Activated B cell treated with CpG ODN at 0.5 μM for 24 hours (primary cell): ENCODE data around the gene SLC38A7. TPM values are rescaled to one million over a fixed set of nuclear protein-coding genes. Genes with fewer than 3 reads are reported as not detected.
"Not testable (repeated sequence)": the region's sequence is repeated elsewhere in the genome, so short reads cannot be mapped to it uniquely, and the experiment has no call there.

ENCODE experiments used
- ATAC-seq: fragments of 200-7000 bp; cut with Tn5 transposase; one replicate; pipeline ENCODE4 v1.10.0; 2021; ENCODE audit warnings: low read depth, mild to moderate bottlenecking, moderate library complexity
- CTCF ChIA-PET: fragments of 350-600 bp; sonication (Branson Sonifier 250); formaldehyde crosslinking; loops from one replicate; lab custom pipeline; 2021; ENCODE audit warnings: antibody characterized with exemption; lab: Charles Lee
- POLR2A ChIA-PET: fragments of 350-600 bp; sonication (Branson Sonifier 250); formaldehyde crosslinking; loops from one replicate; lab custom pipeline; 2021; ENCODE audit warnings: antibody characterized with exemption; lab: Charles Lee
- DNase-seq: peaks from one replicate; pipeline ENCODE4 v3.0.0; 2022
- H3K27ac Mint-ChIP-seq: one replicate; pipeline ENCODE4 v1.8.0; 2020; ENCODE audit warnings: mixed read lengths
- H3K27me3 Mint-ChIP-seq: one replicate; pipeline ENCODE4 v1.8.0; 2021; ENCODE audit warnings: mixed read lengths
- H3K36me3 Mint-ChIP-seq: one replicate; pipeline ENCODE4 v1.8.0; 2021; ENCODE audit warnings: low read depth, mixed read lengths
- H3K4me1 Mint-ChIP-seq: one replicate; pipeline ENCODE4 v1.8.0; 2021; ENCODE audit warnings: mixed read lengths
- H3K4me3 Mint-ChIP-seq: one replicate; pipeline ENCODE4 v1.8.0; 2020; ENCODE audit warnings: mild to moderate bottlenecking, mixed read lengths
- H3K9me3 Mint-ChIP-seq: one replicate; pipeline ENCODE4 v1.8.0; 2020; ENCODE audit warnings: mixed read lengths
- intact Hi-C: fragments of 100-400 bp; cut with micrococcal nuclease; formaldehyde crosslinking; loops from one replicate; pipeline ENCODE4 v1.15.1; 2024
- total RNA-seq: library from RNA; stranded (reverse); gene quantifications from 2 replicates; pipeline ENCODE4 v1.2.3, GENCODE V29; 2022
- TF ChIP-seq, protein P1 (sequence below): fragments of 200-600 bp; IDR thresholded peaks from one replicate; pipeline ENCODE4 v1.8.0; 2022; ENCODE audit warnings: antibody characterized with exemption, mild to moderate bottlenecking

The SLC38A7 gene
- total RNA-seq, 1 donor from 2014 or later, result 18.8 TPM

DNA sequence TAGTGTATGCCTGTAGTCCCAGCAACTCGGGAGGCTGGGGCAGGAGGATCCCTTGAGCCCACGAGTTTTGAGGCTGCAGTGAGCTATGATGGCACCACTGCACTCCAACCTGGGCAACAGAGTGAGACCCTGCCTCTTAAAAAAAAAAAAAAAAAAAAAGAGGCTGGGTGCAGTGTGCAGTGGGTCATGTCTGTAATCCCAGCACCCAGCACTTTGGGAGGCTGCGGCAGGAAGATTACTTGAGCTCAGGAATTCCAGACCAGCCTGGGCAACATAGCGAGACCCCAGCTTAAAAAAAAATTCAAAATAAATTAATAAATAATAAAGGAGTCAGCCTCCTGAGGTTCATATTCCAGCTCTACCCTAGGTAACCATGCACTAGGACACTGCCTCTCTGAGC, 45.3 kb downstream of the SLC38A7 start:
- POLR2A ChIA-PET, result interaction anchor here (0.6 kb wide), 1 partner anchor 23 kb away, joined by 3 read pairs; no protein-coding TSS in a partner anchor
- no peaks in the 10 kb centered on the region for H3K9me3 Mint-ChIP-seq
- CTCF ChIA-PET, result no interaction called here
- intact Hi-C loops, result loop anchor here (10.0 kb wide), 1 partner anchor 634 kb away; the partner anchor contains the start of genes USB1 and ZNF319
- no peaks in the 10 kb centered on the region for H3K4me1 Mint-ChIP-seq
- TF ChIP-seq, protein P1, sequence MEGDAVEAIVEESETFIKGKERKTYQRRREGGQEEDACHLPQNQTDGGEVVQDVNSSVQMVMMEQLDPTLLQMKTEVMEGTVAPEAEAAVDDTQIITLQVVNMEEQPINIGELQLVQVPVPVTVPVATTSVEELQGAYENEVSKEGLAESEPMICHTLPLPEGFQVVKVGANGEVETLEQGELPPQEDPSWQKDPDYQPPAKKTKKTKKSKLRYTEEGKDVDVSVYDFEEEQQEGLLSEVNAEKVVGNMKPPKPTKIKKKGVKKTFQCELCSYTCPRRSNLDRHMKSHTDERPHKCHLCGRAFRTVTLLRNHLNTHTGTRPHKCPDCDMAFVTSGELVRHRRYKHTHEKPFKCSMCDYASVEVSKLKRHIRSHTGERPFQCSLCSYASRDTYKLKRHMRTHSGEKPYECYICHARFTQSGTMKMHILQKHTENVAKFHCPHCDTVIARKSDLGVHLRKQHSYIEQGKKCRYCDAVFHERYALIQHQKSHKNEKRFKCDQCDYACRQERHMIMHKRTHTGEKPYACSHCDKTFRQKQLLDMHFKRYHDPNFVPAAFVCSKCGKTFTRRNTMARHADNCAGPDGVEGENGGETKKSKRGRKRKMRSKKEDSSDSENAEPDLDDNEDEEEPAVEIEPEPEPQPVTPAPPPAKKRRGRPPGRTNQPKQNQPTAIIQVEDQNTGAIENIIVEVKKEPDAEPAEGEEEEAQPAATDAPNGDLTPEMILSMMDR, result no peak
- DNase-seq, result no peak
- H3K36me3 Mint-ChIP-seq, result no peaks in the 10 kb centered on the region
- H3K27me3 Mint-ChIP-seq, result no peaks in the 10 kb centered on the region
- no peak overlapping the region for H3K27ac Mint-ChIP-seq
- ATAC-seq, result no peak
- no peak overlapping the region for H3K4me3 Mint-ChIP-seq

DNA sequence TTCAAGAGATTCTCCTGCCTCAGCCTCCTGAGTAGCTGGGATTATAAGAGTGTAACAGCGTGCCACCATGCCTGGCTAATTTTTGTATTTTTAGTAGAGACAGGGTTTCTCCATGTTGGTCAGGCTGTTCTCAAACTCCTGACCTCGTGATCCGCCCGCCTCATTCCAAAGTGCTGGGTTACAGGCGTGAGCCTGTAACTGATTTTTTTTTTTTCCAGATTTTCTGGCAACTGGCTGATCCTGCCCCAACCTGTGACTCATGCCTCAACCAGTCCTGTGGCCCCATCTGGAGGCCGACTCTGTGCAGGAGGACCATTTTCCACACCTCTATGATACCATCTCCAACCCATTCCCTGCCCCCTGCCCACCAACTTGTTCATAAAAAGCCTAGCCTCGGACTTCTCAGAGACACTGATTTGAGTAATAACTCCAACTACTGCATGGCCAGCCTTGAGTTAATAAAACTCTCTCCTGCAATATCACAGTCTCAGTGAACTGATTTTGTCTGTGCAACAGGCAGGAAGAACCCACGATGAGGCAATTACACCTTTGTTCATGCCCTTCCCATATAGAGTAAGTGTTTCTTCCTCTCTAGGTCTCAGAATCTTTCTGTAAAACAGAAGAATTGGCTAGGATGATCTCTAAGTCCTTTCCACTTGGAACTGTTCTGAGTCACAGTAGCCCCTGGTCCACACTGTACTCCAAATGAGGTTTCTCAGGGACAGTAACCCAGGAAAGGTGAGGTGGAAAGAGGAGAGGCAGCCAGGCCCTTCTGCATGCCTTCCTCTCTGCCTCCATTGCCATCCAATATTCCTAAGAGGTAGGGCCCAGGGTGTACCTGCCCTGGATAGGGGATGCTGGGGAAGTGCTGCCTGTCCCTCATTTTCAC, 46.2 kb downstream of the SLC38A7 start:
- CTCF ChIA-PET, result no interaction called here
- no peak for DNase-seq
- Mint-ChIP-seq H3K9me3 (no peaks in the 10 kb centered on the region), H3K4me1 (no peaks in the 10 kb centered on the region), H3K36me3 (no peaks in the 10 kb centered on the region), H3K27ac (no peak overlapping the region), H3K27me3 (no peaks in the 10 kb centered on the region), H3K4me3 (no peak overlapping the region)
- intact Hi-C loops, result loop anchor here (10.0 kb wide), 1 partner anchor 634 kb away; the partner anchor contains the start of genes USB1 and ZNF319
- TF ChIP-seq, protein P1, result no peak
- no peak for ATAC-seq
- POLR2A ChIA-PET, result no interaction called here

DNA sequence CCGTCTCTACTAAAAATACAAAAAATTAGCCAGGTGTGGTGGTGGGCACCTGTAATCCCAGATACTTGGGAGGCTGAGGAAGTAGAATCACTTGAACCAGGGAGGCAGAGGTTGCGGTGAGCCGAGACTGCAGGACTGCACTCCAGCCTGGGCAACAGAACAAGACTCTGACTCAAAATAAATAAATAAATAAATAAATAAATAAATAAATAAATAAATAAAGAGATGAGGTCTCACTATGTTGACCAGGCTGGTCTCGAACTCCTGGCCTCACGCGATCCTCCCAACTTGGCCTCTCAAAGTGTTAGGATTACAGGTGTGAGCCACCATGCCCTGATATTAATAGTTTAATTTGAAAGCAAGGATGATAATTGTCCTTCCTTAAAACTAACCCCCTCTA, 47.5 kb downstream of the SLC38A7 start:
- H3K27ac Mint-ChIP-seq, DNase-seq, H3K27me3 Mint-ChIP-seq, H3K4me1 Mint-ChIP-seq, H3K4me3 Mint-ChIP-seq, POLR2A ChIA-PET, ATAC-seq, H3K36me3 Mint-ChIP-seq, H3K9me3 Mint-ChIP-seq: not testable (repeated sequence)
- CTCF ChIA-PET, result interaction anchor here (0.7 kb wide), 1 partner anchor 1212 kb away, joined by 3 read pairs; no protein-coding TSS in a partner anchor
- intact Hi-C loops, result loop anchor here (10.0 kb wide), 1 partner anchor 632 kb away; the partner anchor contains the start of genes USB1 and ZNF319

DNA sequence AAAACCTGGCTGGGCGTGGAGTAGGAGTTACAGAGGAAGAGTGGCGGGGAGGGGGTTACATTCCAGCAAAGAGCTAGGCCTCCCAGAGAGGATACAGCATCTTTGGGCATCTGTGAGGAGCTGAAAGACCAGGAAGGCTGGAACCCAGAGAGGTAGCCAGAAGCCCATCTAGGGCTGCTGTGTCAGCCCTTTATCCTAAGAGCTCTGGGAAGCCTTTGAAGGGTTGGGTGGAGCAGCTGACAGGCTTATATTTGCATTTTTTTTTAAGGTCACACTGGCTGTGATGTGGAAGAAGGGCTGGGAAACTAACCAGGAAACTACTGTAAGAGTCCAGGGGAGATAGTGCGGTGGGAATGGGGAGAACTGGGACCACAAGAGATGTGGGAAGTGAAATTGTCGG, 48.1 kb downstream of the SLC38A7 start:
- H3K27ac Mint-ChIP-seq, result no peak overlapping the region
- CTCF ChIA-PET, result no interaction called here
- POLR2A ChIA-PET, result no interaction called here
- H3K27me3 Mint-ChIP-seq, result no peaks in the 10 kb centered on the region
- DNase-seq, result no peak
- no peaks in the 10 kb centered on the region for H3K9me3 Mint-ChIP-seq
- TF ChIP-seq, protein P1, result no peak
- H3K4me1 Mint-ChIP-seq, result no peaks in the 10 kb centered on the region
- intact Hi-C loops, result loop anchor here (10.0 kb wide), 1 partner anchor 632 kb away; the partner anchor contains the start of genes USB1 and ZNF319
- no peak for ATAC-seq
- no peak overlapping the region for H3K4me3 Mint-ChIP-seq
- H3K36me3 Mint-ChIP-seq, result no peaks in the 10 kb centered on the region

DNA sequence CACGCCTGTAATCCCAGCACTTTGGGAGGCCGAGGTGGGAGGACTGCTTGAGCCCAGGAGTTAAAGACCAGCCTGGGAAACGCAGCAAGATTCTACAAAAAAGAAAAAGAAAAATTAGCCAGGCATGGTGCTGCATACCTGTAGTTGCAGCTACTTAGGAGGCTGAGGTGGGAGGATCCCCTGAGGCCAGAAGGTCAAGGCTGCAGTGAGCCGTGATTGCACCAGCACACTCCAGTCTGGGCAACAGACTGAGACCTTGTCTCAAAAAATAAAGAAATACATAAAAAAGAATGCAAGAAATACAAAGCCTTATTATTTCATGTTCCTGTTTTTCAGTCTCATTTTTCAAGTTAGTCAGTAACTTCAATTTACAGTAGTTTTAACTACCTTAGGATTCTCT, 49.1 kb downstream of the SLC38A7 start:
- Mint-ChIP-seq H3K27me3 (no peaks in the 10 kb centered on the region), H3K4me3 (no peak overlapping the region), H3K27ac (no peak overlapping the region), H3K4me1 (peaks cover 3% of the 10 kb centered on the region), H3K9me3 (no peaks in the 10 kb centered on the region), H3K36me3 (no peaks in the 10 kb centered on the region)
- intact Hi-C loops, result loop anchor here (10.0 kb wide), 1 partner anchor 631 kb away; the partner anchor contains the start of genes USB1 and ZNF319
- ChIA-PET CTCF (no interaction called here), POLR2A (no interaction called here)
- DNase-seq, result no peak
- TF ChIP-seq, protein P1, result no peak
- ATAC-seq, result no peak
